RWPE1 (cell line): Measurements from ENCODE around the gene TMEM129.

ENCODE experiments used
- CTCF ChIA-PET: fragments of 350-600 bp; sonication (Branson Sonifier 250); formaldehyde crosslinking; extraction: SDS; loops from one replicate; lab custom pipeline; 2021; lab: Yijun Ruan, JAX
- POLR2A ChIA-PET: fragments of 400-600 bp; formaldehyde crosslinking; extraction: SDS; loops from one replicate; lab custom pipeline; 2020; ENCODE audit warnings: antibody characterized with exemption; ENCODE audit not compliant: low non-redundant PET; lab: Yijun Ruan, JAX
- DNase-seq: peaks from one replicate; pipeline ENCODE4 v3.0.0; 2012; ENCODE audit warnings: low spot score
- H3K27ac ChIP-seq: fragments of 450-650 bp; 2 replicates; pipeline ENCODE4 v1.5.1; 2017
- CTCF ChIP-seq: fragments of 450-650 bp; conservative IDR thresholded peaks from 2 replicates; pipeline ENCODE4 v1.5.1; 2017; ENCODE audit warnings: low read depth, mild to moderate bottlenecking

The TMEM129 gene

DNA sequence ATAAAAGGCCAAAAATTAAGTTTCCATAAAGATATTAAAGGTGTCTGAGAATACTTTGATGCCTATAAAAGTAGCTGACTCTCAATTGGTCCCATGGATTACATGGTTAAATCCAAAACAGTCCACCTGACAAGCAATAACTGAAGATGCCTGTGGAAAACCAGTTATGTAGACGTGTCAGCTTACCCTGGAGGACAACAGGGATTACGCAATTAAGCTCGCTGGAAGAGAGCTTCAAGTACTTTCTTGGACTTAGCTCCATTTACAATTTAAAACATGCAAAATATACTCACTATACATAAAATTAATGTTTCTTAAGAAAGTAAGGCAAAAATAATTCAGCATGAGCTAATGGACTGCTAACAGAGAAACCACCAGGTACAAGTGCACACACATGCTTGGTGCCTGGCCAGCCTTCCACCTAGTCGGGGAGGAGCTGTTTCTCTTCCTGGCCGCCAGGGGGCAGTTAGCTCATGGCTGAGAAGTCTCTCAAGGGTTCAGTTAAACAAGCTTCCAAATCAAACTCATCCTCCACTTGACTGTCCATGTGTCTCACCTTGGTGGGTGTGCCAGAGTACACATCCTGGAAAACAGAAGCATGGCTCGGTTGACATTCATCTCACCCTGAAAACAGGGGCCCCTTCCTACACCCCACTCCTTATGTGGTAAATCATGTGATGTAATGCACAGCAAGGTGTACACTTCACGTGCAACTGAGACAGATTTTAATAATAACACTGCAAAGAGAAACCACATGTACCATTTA is 27.8 kb downstream of the TMEM129 start:
- POLR2A ChIA-PET, result interaction anchor here (0.5 to 1.0 kb wide), 2 partner anchors 16 to 19 kb away, joined by 3 to 5 read pairs; partner anchors contain the start of gene SLBP
- CTCF ChIA-PET, result interaction anchor here (0.5 to 1.5 kb wide), 5 partner anchors 8 to 641 kb away, joined by 3 to 5 read pairs (median 4); partner anchors contain the start of gene TMEM129
- peak; percentile 90 for TF ChIP-seq CTCF
- H3K27ac ChIP-seq, result no peak overlapping the region
- DNase-seq, result peak; percentile 50

GRCh38 chr4:1691737-1692373 is 29.3 kb downstream of the TMEM129 start:
- POLR2A ChIA-PET, result no interaction called here

DNA sequence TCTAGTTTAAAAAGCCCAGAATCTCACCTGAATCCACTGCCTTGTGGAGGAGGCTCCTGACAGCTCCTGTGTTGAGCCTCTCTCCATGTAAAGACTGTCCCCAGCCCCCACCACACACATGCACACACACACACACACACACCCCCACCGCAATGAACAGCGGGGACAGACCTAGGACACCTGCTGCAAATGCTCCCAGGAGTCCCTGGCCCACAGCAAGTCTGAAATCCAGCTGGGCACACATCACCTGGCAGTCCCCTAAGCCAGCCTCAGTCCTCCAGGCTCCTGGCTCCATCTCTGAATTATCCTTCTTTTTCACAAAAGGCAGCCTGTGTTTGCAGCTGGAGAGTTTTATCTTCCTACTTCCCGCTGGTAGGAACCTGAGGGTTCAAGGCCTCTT is 30.4 kb downstream of the TMEM129 start:
- DNase-seq, result no peak
- ChIA-PET POLR2A (no interaction called here), CTCF (interaction anchor here (0.6 kb wide), 1 partner anchor 37 kb away, joined by 3 read pairs; no protein-coding TSS in a partner anchor)
- TF ChIP-seq CTCF, result no peak
- 0 out of 2 replicates have a peak overlapping the region, but pooled peaks have one; percentile 2 for H3K27ac ChIP-seq

More at GRCh38 chr4:1691737-1692373, 29.3 kb downstream of the TMEM129 start:
- TF ChIP-seq CTCF, result no peak
- 0 out of 2 replicates have a peak overlapping the region, but pooled peaks have one; percentile 2 for H3K27ac ChIP-seq
- CTCF ChIA-PET, result no interaction called here
- no peak for DNase-seq

DNA sequence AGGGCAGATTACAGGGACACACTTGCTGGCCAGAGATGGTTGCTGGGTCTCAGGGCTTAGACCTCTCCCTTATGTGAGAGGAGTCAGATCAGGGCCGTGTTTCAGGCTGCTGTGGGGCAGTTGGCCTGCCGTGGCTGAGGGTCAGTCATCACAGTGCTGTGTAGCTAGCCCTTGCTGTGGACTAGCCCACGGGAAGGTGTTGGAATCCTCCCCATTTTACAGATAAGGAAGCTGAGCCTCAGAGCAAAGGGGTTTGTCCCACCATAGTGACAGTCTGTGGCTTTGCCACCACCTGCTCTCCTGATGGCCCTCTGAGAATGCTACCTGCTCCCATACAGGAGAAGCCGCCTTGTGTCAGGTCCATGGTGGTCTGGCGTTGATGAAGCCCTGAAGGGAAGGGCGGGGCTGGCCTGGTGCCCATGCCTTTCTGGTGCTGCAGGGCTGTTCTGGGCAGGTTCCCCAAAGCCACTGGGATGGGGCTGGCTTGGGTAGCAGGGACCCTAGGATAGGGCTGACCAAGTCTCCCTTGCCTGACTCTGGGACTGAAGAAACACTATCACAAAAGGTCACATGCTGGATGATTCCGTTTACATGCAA is 34.6 kb downstream of the TMEM129 start:
- POLR2A ChIA-PET, result no interaction called here
- CTCF ChIA-PET, result no interaction called here
- TF ChIP-seq CTCF, result no peak
- H3K27ac ChIP-seq, result peak overlapping the region; percentile 90
- no peak for DNase-seq

GRCh38 chr4:1685235-1686150 is 35.6 kb downstream of the TMEM129 start:
- CTCF ChIA-PET, result no interaction called here
- no peak for TF ChIP-seq CTCF
- H3K27ac ChIP-seq, result peak overlapping the region; percentile 90
- DNase-seq, result no peak
- POLR2A ChIA-PET, result no interaction called here
